GM15510 (cell line): ENCODE results near the gene RNF227.

ENCODE experiments used
- POLR2A ChIP-seq: IDR thresholded peaks from 3 replicates; pipeline ENCODE4 v1.6.1; 2011; ENCODE audit warnings: borderline replicate concordance; ENCODE audit not compliant: insufficient read length; ENCODE audit errors: extremely low read depth

Gene RNF227

DNA sequence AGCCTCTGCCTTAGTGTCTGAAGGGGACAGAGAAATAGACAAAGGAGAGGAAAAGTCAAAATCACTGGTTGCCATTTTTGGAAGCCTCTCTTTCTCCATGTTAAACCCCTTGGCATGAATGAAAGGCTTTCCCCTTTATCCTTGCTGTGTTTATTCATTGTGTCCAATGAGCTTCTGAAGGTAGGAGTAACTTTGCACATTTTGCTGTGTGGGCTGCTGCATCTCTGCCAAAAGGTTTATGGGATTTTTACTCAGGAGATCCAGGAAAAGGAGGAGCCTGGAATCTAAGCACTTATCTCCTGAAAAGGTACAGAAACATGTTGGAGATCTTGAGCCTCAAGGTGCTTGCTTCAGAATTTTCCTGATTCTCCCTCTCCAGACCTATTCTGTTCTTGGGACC, 19.8 kb upstream of the RNF227 start:
- TF ChIP-seq POLR2A = no peak

DNA sequence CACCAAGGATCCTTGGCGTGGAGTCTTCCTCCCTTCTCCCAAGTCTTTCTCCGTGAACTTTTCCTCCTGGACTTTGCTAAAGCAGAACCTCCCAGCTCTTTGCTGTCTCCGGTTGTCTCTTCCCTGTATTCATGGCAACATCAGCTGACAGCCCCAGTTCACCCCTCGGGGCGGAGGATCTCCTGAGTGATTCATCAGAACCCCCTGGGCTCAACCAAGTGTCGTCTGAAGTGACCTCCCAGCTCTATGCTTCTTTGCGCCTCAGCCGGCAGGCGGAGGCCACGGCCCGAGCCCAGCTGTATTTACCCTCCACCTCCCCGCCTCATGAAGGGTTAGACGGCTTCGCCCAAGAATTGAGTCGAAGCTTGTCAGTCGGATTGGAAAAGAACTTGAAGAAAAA, 16.9 kb upstream of the RNF227 start:
- no peak for TF ChIP-seq POLR2A

DNA sequence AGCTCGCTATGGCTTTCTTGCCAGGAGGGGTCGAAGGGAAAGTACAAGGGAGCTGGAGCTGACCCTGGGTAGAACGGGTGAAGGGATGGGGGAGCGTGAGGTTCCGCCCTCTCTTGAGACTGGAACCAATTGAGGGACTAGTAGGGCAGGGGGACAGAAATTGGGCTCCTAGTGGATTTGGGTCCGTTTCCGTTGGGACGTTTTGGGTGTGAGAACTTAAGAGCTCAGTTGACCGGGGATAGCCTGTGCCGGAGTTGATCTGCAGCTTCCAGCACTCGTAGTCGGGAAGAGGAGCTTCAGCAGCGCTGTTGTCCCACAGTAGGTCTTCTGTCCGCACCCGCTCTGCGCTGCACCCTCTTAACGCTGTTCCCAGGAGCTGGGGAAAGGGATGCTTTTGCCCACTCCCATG, 16.4 kb upstream of the RNF227 start:
- TF ChIP-seq POLR2A = no peak

GRCh38 chr17:7931709-7932482, 15.8 kb upstream of the RNF227 start, which contains the start of the genes CNTROB and TRAPPC1:
CNTROB (plus strand) TSS chr17:7932206; CDS start chr17:7933080, 874 bp downstream.
TRAPPC1 (minus strand) TSS chr17:7931946; CDS start chr17:7931829, 117 bp downstream.
- TF ChIP-seq POLR2A = peak; percentile 59

- no peak for TF ChIP-seq POLR2A
These were observed 14.9 kb upstream of the RNF227 start for GRCh38 chr17:7930841-7931631.

GRCh38 chr17:7929158-7930023, 13.3 kb upstream of the RNF227 start, which contains the start of gene KCNAB3:
KCNAB3 (minus strand) TSS chr17:7929856; CDS start chr17:7929435, 421 bp downstream.
- no peak for TF ChIP-seq POLR2A

DNA sequence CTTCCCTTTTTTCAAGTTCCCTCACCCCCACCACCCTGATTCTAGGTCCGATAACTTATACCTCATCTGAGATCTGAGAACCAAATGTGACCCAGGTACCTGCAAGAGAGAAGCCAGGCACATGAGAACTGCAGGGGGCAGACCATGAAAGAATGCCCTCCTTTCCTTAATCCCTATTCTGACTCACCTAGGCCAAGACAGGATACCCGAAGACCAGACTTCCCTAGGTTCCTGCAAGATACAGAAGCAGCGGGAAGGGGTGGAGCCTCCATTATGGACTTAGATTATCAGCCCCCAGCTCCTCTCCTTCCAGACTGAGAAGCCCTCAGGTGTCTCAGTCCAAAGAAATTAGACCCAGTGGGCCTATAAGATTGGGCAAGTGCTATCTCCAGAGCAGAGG, 11.5 kb upstream of the RNF227 start:
- no peak for TF ChIP-seq POLR2A

GRCh38 chr17:7922845-7923628, 6.9 kb upstream of the RNF227 start:
- peak; percentile 20 for TF ChIP-seq POLR2A

DNA sequence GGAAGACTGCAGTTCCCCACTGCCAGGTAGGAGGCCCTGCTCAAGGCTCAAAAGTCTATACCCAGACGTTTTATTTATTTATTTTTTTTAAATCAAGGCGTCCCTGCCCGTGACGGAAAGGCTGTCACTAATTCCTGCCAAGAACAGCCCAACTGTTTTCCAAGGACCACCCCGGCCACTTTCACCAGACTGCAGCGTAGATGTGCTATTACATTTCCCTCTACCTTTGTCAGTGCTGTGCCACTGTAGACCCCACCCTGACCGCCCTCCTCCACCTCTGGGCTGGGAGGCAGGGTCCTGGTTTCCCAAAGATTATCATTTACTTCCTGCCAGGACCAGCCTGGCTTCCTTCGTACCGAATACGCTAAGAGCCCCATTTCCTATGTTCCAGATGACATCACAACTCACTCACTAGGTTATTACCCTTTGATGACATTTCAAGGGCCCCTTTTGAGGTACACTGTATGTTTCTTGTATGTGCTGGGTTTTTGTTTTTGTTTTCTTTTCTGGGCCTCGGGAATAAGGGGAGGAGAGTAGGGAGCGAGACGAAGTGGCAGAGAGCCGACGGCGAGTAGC, 6.3 kb upstream of the RNF227 start:
- no peak for TF ChIP-seq POLR2A

- TF ChIP-seq POLR2A = no peak
These were observed 719 bp upstream of the RNF227 start for GRCh38 chr17:7916808-7917207.

GRCh38 chr17:7916385-7916682, 245 bp upstream of the RNF227 start:
- TF ChIP-seq POLR2A = no peak

DNA sequence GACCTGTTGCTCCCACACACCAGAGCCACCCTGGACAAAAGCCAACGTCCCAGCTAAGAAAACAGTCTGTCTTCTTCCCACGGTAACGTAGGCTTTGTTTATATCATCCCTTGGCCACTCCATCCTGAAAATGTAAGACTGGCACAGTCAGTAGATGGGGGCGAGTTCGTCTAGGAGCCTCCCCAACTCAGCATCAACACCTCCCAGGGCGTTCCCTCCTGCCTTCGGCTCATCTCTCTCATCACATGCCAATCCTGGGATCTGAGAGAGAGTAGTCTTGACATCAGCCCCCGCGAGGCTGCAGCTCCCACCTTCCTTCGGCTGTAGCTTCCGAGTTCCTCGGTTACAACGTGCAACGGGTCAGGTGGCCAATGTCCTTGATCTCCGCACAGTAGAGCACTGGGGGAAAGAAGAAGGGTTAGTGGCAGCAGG, 894 bp downstream of the RNF227 start:
- no peak for TF ChIP-seq POLR2A

DNA sequence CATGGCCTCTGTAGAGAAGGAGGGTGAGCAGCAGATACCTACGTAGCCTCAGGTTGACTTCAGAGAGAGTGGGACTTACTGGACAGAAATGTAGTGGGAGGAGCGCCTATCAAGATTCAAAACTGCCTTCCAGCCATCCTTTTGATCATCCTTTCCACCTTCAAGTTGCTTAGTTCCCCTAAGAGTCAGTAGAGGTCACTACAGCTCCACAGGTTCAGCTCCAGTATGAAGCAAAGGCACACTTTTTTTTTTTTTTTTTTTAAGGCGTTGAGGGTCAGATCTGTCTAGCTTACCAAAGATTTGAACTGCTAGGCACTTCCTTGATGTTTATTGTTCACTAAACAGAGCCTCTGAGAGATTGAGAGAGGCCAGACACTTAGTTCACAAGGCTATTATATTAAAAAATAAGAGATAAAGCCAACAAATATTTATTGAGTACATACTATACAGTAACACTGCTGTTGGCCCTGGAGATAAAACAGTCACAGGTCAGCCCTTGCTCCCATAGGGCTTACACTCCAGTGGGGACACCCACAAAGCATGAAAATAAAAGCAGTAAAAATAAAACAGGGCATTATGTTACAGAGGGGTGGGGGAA, 3.1 kb downstream of the RNF227 start:
- TF ChIP-seq POLR2A = no peak
